ENCODE results near the gene GNG8. TPM values are rescaled to one million over a fixed set of nuclear protein-coding genes. Genes with fewer than 3 reads are reported as not detected.

Gene GNG8
- total and polyA plus RNA-seq, 2 experiments from 2014 or later = 16.2 TPM; not detected in 1

DNA sequence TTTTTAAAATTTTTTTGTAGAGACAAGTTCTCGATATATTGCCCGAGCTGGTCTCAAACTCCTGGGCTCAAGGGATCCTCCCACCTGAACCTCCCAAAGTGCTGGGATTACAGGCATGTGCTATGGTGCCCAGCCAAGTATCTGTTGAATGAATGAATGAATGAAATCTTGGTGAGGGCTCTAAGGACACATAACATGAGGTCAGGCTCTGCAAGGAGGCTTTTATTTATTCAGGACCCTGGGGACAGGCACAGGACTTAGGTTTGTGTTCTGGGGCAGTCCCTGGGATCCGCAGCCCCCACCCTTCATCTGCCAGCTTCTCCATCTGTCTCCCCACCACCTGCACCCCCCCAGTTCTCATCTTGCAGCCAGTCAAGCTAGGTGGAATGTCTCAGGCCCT is 15.7 kb downstream of the GNG8 start:
- TF ChIP-seq, protein P1, sequence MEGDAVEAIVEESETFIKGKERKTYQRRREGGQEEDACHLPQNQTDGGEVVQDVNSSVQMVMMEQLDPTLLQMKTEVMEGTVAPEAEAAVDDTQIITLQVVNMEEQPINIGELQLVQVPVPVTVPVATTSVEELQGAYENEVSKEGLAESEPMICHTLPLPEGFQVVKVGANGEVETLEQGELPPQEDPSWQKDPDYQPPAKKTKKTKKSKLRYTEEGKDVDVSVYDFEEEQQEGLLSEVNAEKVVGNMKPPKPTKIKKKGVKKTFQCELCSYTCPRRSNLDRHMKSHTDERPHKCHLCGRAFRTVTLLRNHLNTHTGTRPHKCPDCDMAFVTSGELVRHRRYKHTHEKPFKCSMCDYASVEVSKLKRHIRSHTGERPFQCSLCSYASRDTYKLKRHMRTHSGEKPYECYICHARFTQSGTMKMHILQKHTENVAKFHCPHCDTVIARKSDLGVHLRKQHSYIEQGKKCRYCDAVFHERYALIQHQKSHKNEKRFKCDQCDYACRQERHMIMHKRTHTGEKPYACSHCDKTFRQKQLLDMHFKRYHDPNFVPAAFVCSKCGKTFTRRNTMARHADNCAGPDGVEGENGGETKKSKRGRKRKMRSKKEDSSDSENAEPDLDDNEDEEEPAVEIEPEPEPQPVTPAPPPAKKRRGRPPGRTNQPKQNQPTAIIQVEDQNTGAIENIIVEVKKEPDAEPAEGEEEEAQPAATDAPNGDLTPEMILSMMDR (IDR thresholded peaks at IDR 0.05; ENCODE audit: low read depth, low read length) = no peak
- no peaks in the 10 kb centered on the region for H3K9me3 ChIP-seq (ENCODE audit: low read depth)
- no peak for DNase-seq (ENCODE audit: low read depth in 1 of 2, low spot score in 1 of 2)
- H3K4me3 ChIP-seq = no peak overlapping the region
- H3K27ac ChIP-seq = no peak overlapping the region
- H3K27me3 ChIP-seq = no peaks in the 10 kb centered on the region
- no peaks in the 10 kb centered on the region for H3K36me3 ChIP-seq
- H3K4me1 ChIP-seq (ENCODE audit: low read depth) = peaks cover 10% of the 10 kb centered on the region

DNA sequence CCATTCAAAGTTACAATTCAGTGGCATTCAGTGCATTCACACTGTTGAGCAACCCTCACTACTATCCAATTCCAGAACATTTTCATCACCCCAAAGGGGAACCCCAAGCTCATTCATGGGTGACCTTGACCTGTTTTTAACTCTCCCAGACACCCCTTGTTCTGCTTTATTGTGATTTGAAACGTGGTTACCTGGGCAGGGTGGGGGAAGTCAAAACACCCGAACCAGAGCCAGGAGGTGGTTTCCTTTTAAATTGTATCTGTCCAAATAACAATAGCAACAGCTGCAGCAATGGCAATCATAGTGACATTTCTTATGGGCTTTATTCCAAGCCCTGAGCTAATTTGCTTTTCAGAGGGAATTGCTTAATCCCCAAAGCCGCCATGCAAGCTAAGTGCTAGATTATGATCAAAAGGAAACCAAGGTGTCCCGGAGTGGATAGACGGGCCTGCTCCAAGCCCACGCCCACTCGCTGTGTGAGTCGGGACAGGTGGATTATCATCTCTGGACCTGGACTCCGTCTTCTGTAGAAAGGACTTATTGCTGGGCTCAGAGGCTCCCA is 17.3 kb downstream of the GNG8 start:
- H3K9me3 ChIP-seq (ENCODE audit: low read depth) = no peaks in the 10 kb centered on the region
- DNase-seq (ENCODE audit: low read depth in 1 of 2, low spot score in 1 of 2) = peak in 1 of 2 donors; percentile 76
- no peaks in the 10 kb centered on the region for H3K27me3 ChIP-seq
- H3K4me1 ChIP-seq (ENCODE audit: low read depth) = peaks cover 9% of the 10 kb centered on the region
- TF ChIP-seq, protein P1 (IDR thresholded peaks at IDR 0.05; ENCODE audit: low read depth, low read length) = no peak
- H3K4me3 ChIP-seq = no peak overlapping the region
- no peak overlapping the region for H3K27ac ChIP-seq
- no peaks in the 10 kb centered on the region for H3K36me3 ChIP-seq

DNA sequence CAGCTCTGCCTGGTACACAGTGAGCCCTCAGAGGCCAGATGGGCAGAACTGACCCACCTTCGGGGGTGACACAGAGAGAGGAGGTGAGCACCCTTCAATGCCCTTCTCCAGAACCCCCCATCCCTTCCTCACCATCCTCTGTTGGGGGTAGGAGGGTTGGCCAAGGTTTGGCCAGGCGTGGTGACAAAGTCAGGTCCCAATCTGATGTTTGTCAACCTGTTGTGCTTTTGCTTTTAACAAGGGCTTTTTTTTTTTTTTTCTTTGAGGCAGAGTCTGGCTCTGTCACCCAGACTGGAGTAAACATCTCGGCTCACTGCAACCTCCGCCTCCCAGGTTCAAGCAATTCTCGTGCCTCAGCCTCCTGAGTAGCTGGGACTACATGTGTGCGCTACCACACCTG is 18.4 kb downstream of the GNG8 start:
- Histone ChIP-seq H3K4me3 (no peak overlapping the region), H3K27ac (no peak overlapping the region), H3K36me3 (no peaks in the 10 kb centered on the region), H3K9me3 (ENCODE audit: low read depth) (no peaks in the 10 kb centered on the region), H3K4me1 (ENCODE audit: low read depth) (peaks cover 9% of the 10 kb centered on the region), H3K27me3 (no peaks in the 10 kb centered on the region)
- no peak for DNase-seq (ENCODE audit: low read depth in 1 of 2, low spot score in 1 of 2)
- TF ChIP-seq, protein P1 (IDR thresholded peaks at IDR 0.05; ENCODE audit: low read depth, low read length) = no peak

DNA sequence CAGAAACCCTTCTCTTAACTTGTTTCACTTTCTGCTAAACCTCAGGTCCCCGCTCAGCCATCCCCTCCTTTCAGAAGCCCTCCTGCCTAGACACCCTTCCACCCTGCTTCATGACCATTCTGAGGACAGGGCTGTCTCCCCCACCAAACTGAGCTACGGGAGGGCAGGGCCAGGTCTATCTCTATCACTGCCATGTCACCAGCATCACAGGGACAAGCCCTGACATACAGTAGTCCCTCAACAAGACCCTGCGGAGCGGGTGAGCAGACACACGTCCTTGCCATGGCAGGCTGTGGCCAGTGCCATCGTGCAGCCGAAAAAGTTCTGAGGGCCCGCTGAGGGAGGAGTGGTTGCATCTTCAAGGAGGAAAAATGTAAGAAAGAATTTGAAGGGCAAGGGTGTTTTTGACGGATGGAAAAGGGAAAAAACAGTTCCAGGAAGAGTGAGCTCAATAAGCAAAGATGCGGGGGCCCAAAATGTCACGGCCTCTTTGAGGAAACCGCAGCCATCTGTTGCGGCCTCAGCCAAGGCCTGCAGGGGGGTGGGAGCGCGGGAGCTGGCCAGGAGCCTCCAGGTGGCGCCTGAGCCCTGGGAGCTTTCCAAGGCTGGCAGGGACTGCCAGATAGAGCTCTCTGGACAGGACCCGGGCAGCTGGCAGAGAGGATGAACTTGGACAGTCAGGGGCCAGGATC is 19.2 kb downstream of the GNG8 start:
- TF ChIP-seq, protein P1 (IDR thresholded peaks at IDR 0.05; ENCODE audit: low read depth, low read length) = peak; percentile 39
- peaks cover 9% of the 10 kb centered on the region for H3K4me1 ChIP-seq (ENCODE audit: low read depth)
- peak; percentile 81 to 82 for DNase-seq (ENCODE audit: low read depth in 1 of 2, low spot score in 1 of 2)

DNA sequence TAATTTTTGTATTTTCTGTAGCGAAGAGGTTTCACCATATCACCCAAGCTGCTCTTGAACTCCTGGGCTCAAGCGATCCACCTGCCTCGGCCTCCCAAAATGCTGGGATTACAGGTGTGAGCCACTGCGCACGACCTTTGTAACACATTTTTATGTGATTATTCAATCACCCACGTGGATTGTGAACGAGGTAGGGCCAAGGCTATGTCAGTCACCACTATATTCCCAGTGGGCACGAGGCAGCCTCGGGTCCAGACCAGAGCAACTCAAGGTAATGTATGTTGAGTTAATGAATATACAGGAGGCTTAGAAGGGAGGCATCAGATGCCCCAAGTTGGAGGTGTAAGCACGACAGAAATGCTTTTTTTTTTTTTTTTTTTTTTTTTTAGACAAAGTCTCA is 20.0 kb downstream of the GNG8 start:
- Histone ChIP-seq H3K4me1 (ENCODE audit: low read depth) (peaks cover 5% of the 10 kb centered on the region), H3K27me3 (no peaks in the 10 kb centered on the region), H3K36me3 (no peaks in the 10 kb centered on the region), H3K4me3 (no peak overlapping the region), H3K27ac (no peak overlapping the region), H3K9me3 (ENCODE audit: low read depth) (no peaks in the 10 kb centered on the region)
- TF ChIP-seq, protein P1 (IDR thresholded peaks at IDR 0.05; ENCODE audit: low read depth, low read length) = no peak
- no peak for DNase-seq (ENCODE audit: low read depth in 1 of 2, low spot score in 1 of 2)

More for the DNA sequence above, 19.2 kb downstream of the GNG8 start:
- no peaks in the 10 kb centered on the region for H3K9me3 ChIP-seq (ENCODE audit: low read depth)
- no peak overlapping the region for H3K4me3 ChIP-seq
- H3K36me3 ChIP-seq = no peaks in the 10 kb centered on the region
- no peak overlapping the region for H3K27ac ChIP-seq
- H3K27me3 ChIP-seq = no peaks in the 10 kb centered on the region

Data from cardiac muscle cell (in vitro differentiated cells and primary cell).